MM.1S (cell line): ENCODE measurements around the gene HADHB.

Source experiments
- DNase-seq: peaks from one replicate; pipeline ENCODE4 v3.0.0-alpha.2; 2015
- H2AFZ ChIP-seq: fragments of 300-600 bp; sonication (generic); 2 replicates; pipeline ENCODE4 v1.6.0; 2016; ENCODE audit warnings: antibody characterized with exemption, low read length
- H3F3A ChIP-seq: fragments of 300-600 bp; sonication (generic); 2 replicates; pipeline ENCODE4 v1.6.1; 2016; ENCODE audit warnings: mild to moderate bottlenecking, antibody characterized with exemption, low read length, moderate library complexity, mixed read lengths; ENCODE audit not compliant: insufficient read depth
- H3K27ac ChIP-seq: fragments of 300-600 bp; sonication (generic); 2 replicates; pipeline ENCODE4 v1.5.1; 2016; ENCODE audit warnings: mild to moderate bottlenecking, low read length
- H3K27me3 ChIP-seq: fragments of 300-600 bp; sonication (generic); replicated peaks from 2 replicates; pipeline ENCODE4 v1.6.0; 2016; ENCODE audit warnings: low read length; ENCODE audit not compliant: insufficient read depth
- H3K36me3 ChIP-seq: fragments of 300-600 bp; sonication (generic); replicated peaks from 2 replicates; pipeline ENCODE4 v1.6.1; 2016; ENCODE audit warnings: mild to moderate bottlenecking, low read length, mixed read lengths; ENCODE audit not compliant: insufficient read depth
- H3K4me1 ChIP-seq: fragments of 300-600 bp; sonication (generic); 2 replicates; pipeline ENCODE4 v1.6.1; 2016; ENCODE audit warnings: low read length, mixed read lengths
- H3K4me2 ChIP-seq: fragments of 300-600 bp; sonication (generic); 2 replicates; pipeline ENCODE4 v1.6.0; 2016; ENCODE audit warnings: low read depth, low read length
- H3K4me3 ChIP-seq: fragments of 300-600 bp; sonication (generic); 2 replicates; pipeline ENCODE4 v1.5.1; 2016; ENCODE audit warnings: low read length, mixed read lengths
- H3K79me2 ChIP-seq: fragments of 300-600 bp; sonication (generic); 2 replicates; pipeline ENCODE4 v1.6.1; 2016; ENCODE audit warnings: mixed run types, low read length, mixed read lengths
- H3K9ac ChIP-seq: fragments of 300-600 bp; sonication (generic); 2 replicates; pipeline ENCODE4 v1.6.1; 2016; ENCODE audit warnings: low read length, mixed read lengths
- H3K9me2 ChIP-seq: fragments of 300-600 bp; sonication (generic); replicated peaks from 2 replicates; pipeline ENCODE4 v1.6.1; 2016; ENCODE audit warnings: mild to moderate bottlenecking, low read length, mixed read lengths; ENCODE audit not compliant: insufficient read depth
- H3K9me3 ChIP-seq: fragments of 300-600 bp; sonication (generic); replicated peaks from 2 replicates; pipeline ENCODE4 v1.6.1; 2016; ENCODE audit warnings: mild to moderate bottlenecking, low read length, mixed read lengths; ENCODE audit not compliant: insufficient read depth
- H4K20me1 ChIP-seq: fragments of 300-600 bp; sonication (generic); 2 replicates; pipeline ENCODE4 v1.6.1; 2016; ENCODE audit warnings: mild to moderate bottlenecking, low read length, moderate library complexity, mixed read lengths; ENCODE audit not compliant: insufficient read depth
- CTCF ChIP-seq: fragments of 300-600 bp; sonication (generic); IDR thresholded peaks from 2 replicates; pipeline ENCODE4 v1.5.1; 2016; ENCODE audit warnings: antibody characterized with exemption, low read length, mixed read lengths
- EZH2 ChIP-seq: fragments of 300-600 bp; sonication (generic); optimal IDR thresholded peaks from 2 replicates; pipeline ENCODE3; 2017; ENCODE audit warnings: low read depth, mild to moderate bottlenecking, antibody characterized with exemption, low read length, mixed read lengths
- EZH2phosphoT487 ChIP-seq: fragments of 300-600 bp; sonication (generic); IDR thresholded peaks from 2 replicates; pipeline ENCODE4 v1.6.1; 2018; ENCODE audit warnings: antibody characterized with exemption, low read length

The HADHB gene

DNA sequence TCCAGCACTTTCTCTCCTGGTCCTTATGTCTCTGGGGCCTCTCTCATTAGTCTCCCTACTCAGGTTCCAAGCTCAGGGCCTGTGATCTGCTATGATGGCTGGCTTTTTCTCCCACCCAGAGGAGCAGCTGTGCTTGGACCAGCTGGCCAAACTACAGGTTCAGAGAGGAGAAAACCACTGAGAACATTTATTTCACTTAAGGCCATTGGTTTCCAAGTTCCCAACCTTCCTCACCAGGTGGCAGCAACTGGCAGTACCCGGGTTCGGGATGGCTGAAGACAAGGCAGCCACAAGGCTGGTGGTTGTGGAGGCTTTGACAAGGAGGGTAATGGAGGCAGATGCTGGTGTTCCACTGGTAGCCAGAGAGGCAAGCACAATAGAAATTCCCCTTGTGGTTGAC is 71.3 kb downstream of the HADHB start:
- Histone ChIP-seq H3K9me3 (no peaks in the 10 kb centered on the region), H3K27ac (no peak overlapping the region), H3K9me2 (no peaks in the 10 kb centered on the region), H3K27me3 (no peaks in the 10 kb centered on the region), H3K4me1 (peaks cover 13% of the 10 kb centered on the region; the same call in 1 of the 2 replicates), H3F3A (no peaks in the 10 kb centered on the region), H4K20me1 (no peaks in the 10 kb centered on the region), H3K4me3 (no peak overlapping the region), H3K36me3 (no peaks in the 10 kb centered on the region), H2AFZ (peak overlapping the region; percentile 22; the same call in 1 of the 2 replicates), H3K79me2 (no peaks in the 10 kb centered on the region), H3K4me2 (no peak overlapping the region), H3K9ac (no peak overlapping the region)
- TF ChIP-seq EZH2phosphoT487: no peak
- no peak for TF ChIP-seq EZH2
- TF ChIP-seq CTCF: peak; percentile 63
- DNase-seq: peak; percentile 70

DNA sequence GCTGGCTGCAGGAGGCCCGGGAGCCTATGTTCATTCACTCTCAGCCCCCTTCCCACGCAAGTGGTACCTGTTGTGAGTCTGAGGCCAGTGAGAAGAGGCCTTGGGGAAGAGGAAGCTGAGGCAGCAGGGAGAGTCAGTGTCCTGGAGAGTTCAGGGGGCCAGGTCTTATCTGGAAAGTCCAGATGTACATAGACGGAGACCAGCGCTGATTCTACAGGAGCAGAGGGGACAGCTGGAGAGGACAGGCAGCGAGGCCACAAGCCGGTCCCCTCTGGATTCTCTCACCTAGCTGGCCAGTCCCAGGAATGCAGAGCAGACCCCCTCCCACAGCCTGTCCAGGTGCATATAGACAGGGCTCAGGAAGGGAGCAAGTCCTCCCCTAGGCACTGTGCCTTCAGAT is 72.1 kb downstream of the HADHB start:
- no peaks in the 10 kb centered on the region for H3K9me3 ChIP-seq
- no peak for DNase-seq
- no peak overlapping the region for H3K27ac ChIP-seq
- peaks cover 13% of the 10 kb centered on the region; the same call in 1 of the 2 replicates for H3K4me1 ChIP-seq
- no peaks in the 10 kb centered on the region for H3K79me2 ChIP-seq
- H3K4me3 ChIP-seq: no peak overlapping the region
- no peak overlapping the region for H3K4me2 ChIP-seq
- H2AFZ ChIP-seq: no peak overlapping the region
- H3K36me3 ChIP-seq: no peaks in the 10 kb centered on the region
- H3F3A ChIP-seq: no peaks in the 10 kb centered on the region
- no peak overlapping the region for H3K9ac ChIP-seq
- H3K9me2 ChIP-seq: no peaks in the 10 kb centered on the region
- H4K20me1 ChIP-seq: no peaks in the 10 kb centered on the region
- TF ChIP-seq EZH2phosphoT487 (no peak), EZH2 (no peak), CTCF (no peak)
- no peaks in the 10 kb centered on the region for H3K27me3 ChIP-seq

- Histone ChIP-seq H3K27ac (no peak overlapping the region), H3K79me2 (no peaks in the 10 kb centered on the region), H3K9ac (no peak overlapping the region), H3K4me3 (no peak overlapping the region), H3K4me2 (no peak overlapping the region), H4K20me1 (no peaks in the 10 kb centered on the region), H3K4me1 (peaks cover 13% of the 10 kb centered on the region; the same call in 1 of the 2 replicates), H3K27me3 (no peaks in the 10 kb centered on the region), H3K9me3 (no peaks in the 10 kb centered on the region), H3K9me2 (no peaks in the 10 kb centered on the region), H2AFZ (no peak overlapping the region), H3F3A (no peaks in the 10 kb centered on the region), H3K36me3 (no peaks in the 10 kb centered on the region)
- no peak for TF ChIP-seq EZH2phosphoT487
- TF ChIP-seq EZH2: no peak
- TF ChIP-seq CTCF: no peak
- DNase-seq: no peak
Measured at GRCh38 chr2:26317377-26318105, 72.8 kb downstream of the HADHB start.
